PC-9 (cell line): ENCODE data around the gene ARHGEF40. TPM values are rescaled to one million over a fixed set of nuclear protein-coding genes. Genes with fewer than 3 reads are reported as not detected.

Experiments
- BruUV-seq: library from RNA; stranded (reverse); fragments of 400-500 nt; replicated peaks from 2 replicates; lab custom pipeline; 2021; lab: Mats Ljungman, UMichigan
- CTCF ChIA-PET: fragments of 300-600 bp; sonication (Branson Sonifier 250); formaldehyde crosslinking; loops from one replicate; lab custom pipeline; 2022; ENCODE audit warnings: antibody characterized with exemption; lab: Charles Lee
- POLR2A ChIA-PET: fragments of 300-600 bp; sonication (Branson Sonifier 250); formaldehyde crosslinking; loops from one replicate; lab custom pipeline; 2022; ENCODE audit warnings: antibody characterized with exemption; ENCODE audit not compliant: unreplicated experiment; lab: Charles Lee
- DNase-seq, 2 experiments: peaks; one replicate each; pipeline versions ENCODE4 v3.0.0 to v3.0.0-alpha.2; 2015 to 2022; ENCODE audit warnings: mixed read lengths in 1 of 2
- H2AFZ ChIP-seq: fragments of 200-600 bp; sonication (generic); 2 replicates; pipeline ENCODE4 v1.8.1; 2017; ENCODE audit warnings: antibody characterized with exemption
- H3F3A ChIP-seq: fragments of 200-600 bp; sonication (generic); 2 replicates; pipeline ENCODE4 v1.8.1; 2017; ENCODE audit warnings: antibody characterized with exemption, mild to moderate bottlenecking, low read depth; ENCODE audit not compliant: insufficient read depth
- H3K27ac ChIP-seq: fragments of 200-600 bp; sonication (generic); 2 replicates; pipeline ENCODE4 v1.6.1; 2016; ENCODE audit warnings: mixed run types
- H3K27me3 ChIP-seq: fragments of 200-600 bp; sonication (generic); 2 replicates; pipeline ENCODE4 v1.6.1; 2016; ENCODE audit warnings: low read depth, mixed run types; ENCODE audit not compliant: insufficient read depth
- H3K36me3 ChIP-seq: fragments of 200-600 bp; sonication (generic); 2 replicates; pipeline ENCODE4 v1.6.1; 2016; ENCODE audit warnings: low read depth, mixed run types
- H3K4me1 ChIP-seq: fragments of 200-600 bp; sonication (generic); replicated peaks from 2 replicates; pipeline ENCODE4 v1.6.1; 2016; ENCODE audit warnings: mixed run types; ENCODE audit not compliant: insufficient read depth
- H3K4me2 ChIP-seq: fragments of 200-600 bp; sonication (generic); 2 replicates; pipeline ENCODE4 v1.6.1; 2017; ENCODE audit warnings: mixed run types
- H3K4me3 ChIP-seq: fragments of 200-600 bp; sonication (generic); 2 replicates; pipeline ENCODE4 v1.6.1; 2016; ENCODE audit warnings: mixed run types
- H3K79me2 ChIP-seq: fragments of 200-600 bp; sonication (generic); 2 replicates; pipeline ENCODE4 v1.6.1; 2017; ENCODE audit warnings: low read depth, mixed run types
- H3K9me2 ChIP-seq: fragments of 200-600 bp; sonication (generic); 2 replicates; pipeline ENCODE4 v1.8.1; 2017; ENCODE audit warnings: mild to moderate bottlenecking; ENCODE audit not compliant: insufficient read depth
- H3K9me3 ChIP-seq: fragments of 200-600 bp; sonication (generic); 2 replicates; pipeline ENCODE4 v1.8.1; 2016; ENCODE audit warnings: low read depth; ENCODE audit not compliant: insufficient read depth
- H4K20me1 ChIP-seq: fragments of 200-600 bp; sonication (generic); 2 replicates; pipeline ENCODE4 v1.8.1; 2017; ENCODE audit not compliant: insufficient read depth
- CTCF ChIP-seq: fragments of 200-600 bp; sonication (generic); conservative IDR thresholded peaks from 2 replicates; pipeline ENCODE4 v1.6.1; 2017; ENCODE audit warnings: mixed run types, antibody characterized with exemption, mild to moderate bottlenecking, moderate library complexity
- EZH2 ChIP-seq: fragments of 200-600 bp; sonication (generic); IDR thresholded peaks from 2 replicates; pipeline ENCODE4 v1.8.0; 2017; ENCODE audit warnings: antibody characterized with exemption, low read depth
- intact Hi-C: fragments of 100-400 bp; cut with micrococcal nuclease; formaldehyde crosslinking; loops from one replicate; pipeline ENCODE4 v1.10.0; 2022; ENCODE audit not compliant: unreplicated experiment
- total RNA-seq: library from RNA; stranded (reverse); gene quantifications from 2 replicates; pipeline ENCODE4 v1.2.3, GENCODE V29; 2021

ARHGEF40 gene
- total RNA-seq, 1 experiment from 2014 or later = 13.0 TPM

GRCh38 chr14:21090940-21091663, 21.0 kb downstream of the ARHGEF40 start:
- no peaks in the 10 kb centered on the region for H3K9me3 ChIP-seq
- no TSS peak for BruUV-seq
- ChIA-PET CTCF (interaction anchor here (0.6 kb wide), 1 partner anchor 13 kb away, joined by 4 read pairs; no protein-coding TSS in a partner anchor), POLR2A (no interaction called here)
- H3K4me2 ChIP-seq = no peak overlapping the region
- H3F3A ChIP-seq = no peaks in the 10 kb centered on the region
- H3K27me3 ChIP-seq = no peaks in the 10 kb centered on the region
- H3K9me2 ChIP-seq = no peaks in the 10 kb centered on the region
- no peaks in the 10 kb centered on the region for H3K36me3 ChIP-seq
- intact Hi-C loops = no loop called here
- no peak for TF ChIP-seq EZH2
- TF ChIP-seq CTCF = no peak
- H2AFZ ChIP-seq = no peak overlapping the region
- no peaks in the 10 kb centered on the region for H4K20me1 ChIP-seq
- H3K4me3 ChIP-seq = no peak overlapping the region
- no peaks in the 10 kb centered on the region for H3K79me2 ChIP-seq
- DNase-seq = no peak
- H3K4me1 ChIP-seq = no peaks in the 10 kb centered on the region
- H3K27ac ChIP-seq = no peak overlapping the region

GRCh38 chr14:21091821-21092272, 21.7 kb downstream of the ARHGEF40 start:
- Histone ChIP-seq H3K9me2 (no peaks in the 10 kb centered on the region), H2AFZ (no peak overlapping the region), H3F3A (peaks cover 7% of the 10 kb centered on the region; the same call in 1 of the 2 replicates), H4K20me1 (no peaks in the 10 kb centered on the region), H3K27me3 (no peaks in the 10 kb centered on the region), H3K79me2 (no peaks in the 10 kb centered on the region), H3K4me1 (no peaks in the 10 kb centered on the region), H3K9me3 (no peaks in the 10 kb centered on the region), H3K27ac (no peak overlapping the region), H3K36me3 (no peaks in the 10 kb centered on the region), H3K4me2 (no peak overlapping the region), H3K4me3 (no peak overlapping the region)
- CTCF ChIA-PET = no interaction called here
- POLR2A ChIA-PET = no interaction called here
- intact Hi-C loops = no loop called here
- BruUV-seq = no TSS peak
- TF ChIP-seq CTCF = no peak
- no peak for TF ChIP-seq EZH2
- no peak for DNase-seq

DNA sequence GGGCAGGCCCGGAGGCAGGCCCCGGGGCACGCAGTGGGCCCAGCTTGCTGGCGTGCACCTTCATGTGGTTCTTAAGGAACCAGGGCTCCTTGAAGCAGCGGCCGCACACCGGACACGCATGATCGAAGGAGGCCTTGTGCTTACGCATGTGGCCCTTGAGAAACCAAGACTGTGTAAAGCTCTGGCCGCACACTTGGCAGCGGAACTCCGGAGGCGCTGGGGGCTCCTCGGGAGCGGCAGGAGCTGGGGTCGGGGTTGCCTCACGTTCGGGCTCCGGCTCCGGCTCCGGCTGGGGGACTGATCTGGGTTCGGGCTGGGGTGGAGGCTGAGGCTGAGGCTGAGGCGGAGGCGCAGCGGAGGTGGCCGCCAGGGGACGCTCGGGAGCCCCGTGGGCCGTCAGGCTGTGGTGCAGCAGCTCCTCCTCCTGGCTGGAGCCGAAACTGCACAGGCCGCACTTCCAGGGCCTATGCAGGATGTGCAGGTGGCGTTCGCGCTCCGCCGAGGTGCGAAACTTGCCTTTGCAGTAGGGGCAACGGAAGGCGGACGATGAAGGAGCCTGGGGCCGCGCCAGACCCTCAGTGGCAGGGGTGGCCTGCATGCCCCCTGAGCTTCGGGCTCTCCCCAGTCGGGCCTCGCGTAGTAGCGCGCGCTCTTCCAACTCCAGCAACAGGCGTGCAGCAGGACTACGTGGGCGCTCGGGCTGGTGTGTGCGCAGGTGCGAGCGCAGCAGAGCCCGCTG, 22.3 kb downstream of the ARHGEF40 start:
- no TSS peak for BruUV-seq
- no peak overlapping the region for H3K27ac ChIP-seq
- H3K9me3 ChIP-seq = no peaks in the 10 kb centered on the region
- H3K36me3 ChIP-seq = no peaks in the 10 kb centered on the region
- H4K20me1 ChIP-seq = no peaks in the 10 kb centered on the region
- ChIA-PET POLR2A (no interaction called here), CTCF (no interaction called here)
- intact Hi-C loops = no loop called here
- H3K4me2 ChIP-seq = no peak overlapping the region
- H3K27me3 ChIP-seq = no peaks in the 10 kb centered on the region
- H3K9me2 ChIP-seq = no peaks in the 10 kb centered on the region
- DNase-seq = peak in 1 of 2 experiments; percentile 55
- H3K4me3 ChIP-seq = no peak overlapping the region
- no peaks in the 10 kb centered on the region for H3K4me1 ChIP-seq
- peaks cover 13% of the 10 kb centered on the region; the same call in 1 of the 2 replicates for H3F3A ChIP-seq
- H2AFZ ChIP-seq = no peak overlapping the region
- TF ChIP-seq EZH2 (no peak), CTCF (peak; percentile 94)
- no peaks in the 10 kb centered on the region for H3K79me2 ChIP-seq
